ENCODE data around the gene DYNLT1.
"Not testable (repeated sequence)": the region's sequence is repeated elsewhere in the genome, so short reads cannot be mapped to it uniquely, and the experiment has no call there.

Gene DYNLT1

GRCh38 chr6:158642097-158642601 is 2.4 kb downstream of the DYNLT1 start:
- in situ Hi-C loops (cut with HindIII; ENCODE audit: low sequenced_read_pairs): no loop called here

GRCh38 chr6:158640519-158640918 is 4.0 kb downstream of the DYNLT1 start:
- in situ Hi-C loops (cut with HindIII; ENCODE audit: low sequenced_read_pairs): no loop called here

- in situ Hi-C loops (cut with HindIII; ENCODE audit: low sequenced_read_pairs): no loop called here
Measured at GRCh38 chr6:158639056-158639455, 5.5 kb downstream of the DYNLT1 start.

GRCh38 chr6:158638324-158638854 is 6.2 kb downstream of the DYNLT1 start:
- in situ Hi-C loops (cut with HindIII; ENCODE audit: low sequenced_read_pairs): no loop called here

GRCh38 chr6:158636778-158637177 is 7.8 kb downstream of the DYNLT1 start:
- in situ Hi-C loops (cut with HindIII; ENCODE audit: low sequenced_read_pairs): no loop called here

GRCh38 chr6:158635427-158636073 is 9.0 kb downstream of the DYNLT1 start:
- in situ Hi-C loops (cut with HindIII; ENCODE audit: low sequenced_read_pairs): no loop called here

- in situ Hi-C loops (cut with HindIII; ENCODE audit: low sequenced_read_pairs): no loop called here
Measured at GRCh38 chr6:158634695-158635426, 9.7 kb downstream of the DYNLT1 start.

GRCh38 chr6:158633127-158633526 is 11.4 kb downstream of the DYNLT1 start:
- in situ Hi-C loops (cut with HindIII; ENCODE audit: low sequenced_read_pairs): no loop called here

- in situ Hi-C loops (cut with HindIII; ENCODE audit: low sequenced_read_pairs): not testable (repeated sequence)
Measured at GRCh38 chr6:158632538-158633119, 11.9 kb downstream of the DYNLT1 start.

- in situ Hi-C loops (cut with HindIII; ENCODE audit: low sequenced_read_pairs): no loop called here
Measured at GRCh38 chr6:158631678-158632537, 12.6 kb downstream of the DYNLT1 start.

GRCh38 chr6:158630938-158631616 is 13.5 kb downstream of the DYNLT1 start:
- in situ Hi-C loops (cut with HindIII; ENCODE audit: low sequenced_read_pairs): no loop called here

- in situ Hi-C loops (cut with HindIII; ENCODE audit: low sequenced_read_pairs): loop anchor here (5.0 kb wide), 1 partner anchor 63 kb away; no protein-coding TSS in a partner anchor
Measured at GRCh38 chr6:158629367-158630221, 14.9 kb downstream of the DYNLT1 start.

- in situ Hi-C loops (cut with HindIII; ENCODE audit: low sequenced_read_pairs): loop anchor here (5.0 kb wide), 1 partner anchor 64 kb away; no protein-coding TSS in a partner anchor
Measured at GRCh38 chr6:158628542-158628941, 16.0 kb downstream of the DYNLT1 start.

- in situ Hi-C loops (cut with HindIII; ENCODE audit: low sequenced_read_pairs): loop anchor here (5.0 kb wide), 1 partner anchor 64 kb away; no protein-coding TSS in a partner anchor
Measured at GRCh38 chr6:158627940-158628211, 16.7 kb downstream of the DYNLT1 start.

- in situ Hi-C loops (cut with HindIII; ENCODE audit: low sequenced_read_pairs): loop anchor here (5.0 kb wide), 1 partner anchor 65 kb away; no protein-coding TSS in a partner anchor
Measured at GRCh38 chr6:158627168-158627939, 17.2 kb downstream of the DYNLT1 start.

- in situ Hi-C loops (cut with HindIII; ENCODE audit: low sequenced_read_pairs): loop anchor here (5.0 kb wide), 1 partner anchor 66 kb away; no protein-coding TSS in a partner anchor
Measured at GRCh38 chr6:158626360-158627167, 18.0 kb downstream of the DYNLT1 start.

- in situ Hi-C loops (cut with HindIII; ENCODE audit: low sequenced_read_pairs): loop anchor here (5.0 kb wide), 1 partner anchor 66 kb away; no protein-coding TSS in a partner anchor
Measured at GRCh38 chr6:158625881-158626305, 18.6 kb downstream of the DYNLT1 start.

Data from endothelial cell of hepatic sinusoid (primary cell).